Thoracic aorta (tissue), 2 donors: Measurements from ENCODE around the gene C2CD2L. TPM values are rescaled to one million over a fixed set of nuclear protein-coding genes. Genes with fewer than 3 reads are reported as not detected.

Experiments used
- ATAC-seq: fragments of 150-250 bp; one replicate; pipeline ENCODE4 v1.8.0; 2017; ENCODE audit warnings: low read depth; ENCODE audit not compliant: insufficient number of reproducible peaks, low FRiP score
- DNase-seq: peaks from one replicate; pipeline ENCODE4 v3.0.0-alpha.2; 2020; ENCODE audit warnings: low spot score
- H3K27ac ChIP-seq, 2 donors: fragments of 200-600 bp; sonication (generic); 1 replicate in 1 of 2; 2 replicates in 1 of 2; pipeline ENCODE4 v1.5.1; 2016; ENCODE audit warnings: mild to moderate bottlenecking in 2 of 2, moderate library complexity in 2 of 2
- H3K27me3 ChIP-seq: fragments of 200-600 bp; sonication (generic); replicated peaks from 2 replicates; pipeline ENCODE4 v1.6.0; 2016; ENCODE audit warnings: mild to moderate bottlenecking; ENCODE audit not compliant: insufficient read depth
- H3K36me3 ChIP-seq: fragments of 200-600 bp; sonication (generic); one replicate; pipeline ENCODE4 v1.5.1; 2016
- H3K4me1 ChIP-seq, 2 donors: fragments of 200-600 bp; sonication (generic); 1 replicate in 1 of 2; 2 replicates in 1 of 2; pipeline versions ENCODE4 v1.5.1 to v1.6.0; 2016; ENCODE audit warnings: low read depth in 2 of 2, mild to moderate bottlenecking in 1 of 2; ENCODE audit not compliant: control insufficient read depth in 1 of 2
- H3K4me3 ChIP-seq: fragments of 200-600 bp; sonication (generic); 2 replicates; pipeline ENCODE4 v1.5.1; 2016; ENCODE audit warnings: mild to moderate bottlenecking
- H3K9me3 ChIP-seq: fragments of 200-600 bp; sonication (generic); 2 replicates; pipeline ENCODE4 v1.5.1; 2016
- CTCF ChIP-seq: fragments of 200-600 bp; sonication (generic); IDR thresholded peaks from one replicate; pipeline ENCODE4 v1.5.1; 2019; ENCODE audit warnings: antibody characterized with exemption
- total RNA-seq, 2 donors: library from RNA; depleted of rRNA; stranded (reverse); fragments of >200 nt; gene quantifications; one replicate each; pipeline versions ENCODE4 v1.1.0 to v1.2.3, GENCODE V29; 2016

The C2CD2L gene
- total RNA-seq, 2 donors from 2014 or later, result 10.0 to 13.4 TPM

GRCh38 chr11:119067371-119068222 is 39.5 kb upstream of the C2CD2L start, which contains the start of gene VPS11:
VPS11 (plus strand) TSS chr11:119067818; CDS start chr11:119067824, 6 bp downstream.
- H3K9me3 ChIP-seq, result no peaks in the 10 kb centered on the region
- no peak for TF ChIP-seq CTCF
- ATAC-seq, result peak; percentile 89
- no peaks in the 10 kb centered on the region for H3K27me3 ChIP-seq
- peak within 1 kb of the TSS; percentile 91 to 94 for H3K27ac ChIP-seq
- peak within 1 kb of the TSS; percentile 84 for H3K4me3 ChIP-seq
- DNase-seq, result peak; percentile 92
- H3K4me1 ChIP-seq, result peaks cover 18 to 36% of the 10 kb centered on the region in 2 donors
- peaks cover 25% of the 10 kb centered on the region for H3K36me3 ChIP-seq

GRCh38 chr11:119077839-119078238 is 29.3 kb upstream of the C2CD2L start:
- no peaks in the 10 kb centered on the region for H3K9me3 ChIP-seq
- H3K4me1 ChIP-seq, result no peaks in the 10 kb centered on the region
- no peak overlapping the region for H3K27ac ChIP-seq
- no peak for TF ChIP-seq CTCF
- H3K4me3 ChIP-seq, result no peak overlapping the region
- DNase-seq (no peak), ATAC-seq (no peak)
- H3K36me3 ChIP-seq, result peaks cover 70% of the 10 kb centered on the region
- no peaks in the 10 kb centered on the region for H3K27me3 ChIP-seq

GRCh38 chr11:119078675-119079420 is 28.3 kb upstream of the C2CD2L start:
- H3K4me3 ChIP-seq, result no peak overlapping the region
- H3K27me3 ChIP-seq, result no peaks in the 10 kb centered on the region
- no peak for DNase-seq
- no peaks in the 10 kb centered on the region for H3K4me1 ChIP-seq
- no peak for TF ChIP-seq CTCF
- H3K36me3 ChIP-seq, result peaks cover 61% of the 10 kb centered on the region
- no peak overlapping the region for H3K27ac ChIP-seq
- ATAC-seq, result no peak
- H3K9me3 ChIP-seq, result no peaks in the 10 kb centered on the region

- H3K9me3 ChIP-seq, result no peaks in the 10 kb centered on the region
- no peak for ATAC-seq
- no peak overlapping the region for H3K4me3 ChIP-seq
- no peak overlapping the region for H3K27ac ChIP-seq
- DNase-seq, result no peak
- peaks cover 5 to 15% of the 10 kb centered on the region in 2 donors for H3K4me1 ChIP-seq
- peaks cover 47% of the 10 kb centered on the region for H3K36me3 ChIP-seq
- no peak for TF ChIP-seq CTCF
- no peaks in the 10 kb centered on the region for H3K27me3 ChIP-seq
Observed at GRCh38 chr11:119081682-119082260, 25.4 kb upstream of the C2CD2L start.
